PC-3 (cell line): Measurements from ENCODE around the gene SPEF1. TPM values are rescaled to one million over a fixed set of nuclear protein-coding genes. Genes with fewer than 3 reads are reported as not detected.
"Not testable (repeated sequence)": the region's sequence is repeated elsewhere in the genome, so short reads cannot be mapped to it uniquely, and the experiment has no call there.

ENCODE experiments used
- ATAC-seq: fragments of 200-7000 bp; cut with Tn5 transposase; 2 replicates; pipeline ENCODE4 v1.9.1; 2020; ENCODE audit warnings: mild to moderate bottlenecking, moderate library complexity
- Bru-seq: library from RNA; stranded (reverse); fragments of 400-500 nt; gene quantifications from one replicate; lab custom pipeline; 2021; lab: Mats Ljungman, UMichigan
- BruChase-seq, 2 experiments: library from RNA; stranded (reverse); fragments of 400-500 nt; gene quantifications; one replicate each; lab custom pipeline; 2021; lab: Mats Ljungman, UMichigan
- BruUV-seq: library from RNA; stranded (reverse); fragments of 400-500 nt; replicated peaks from 2 replicates; lab custom pipeline; 2021; lab: Mats Ljungman, UMichigan
- CTCF ChIA-PET: fragments of 300-600 bp; sonication (Branson Sonifier 250); formaldehyde crosslinking; loops from one replicate; lab custom pipeline; 2022; ENCODE audit warnings: antibody characterized with exemption; lab: Charles Lee
- POLR2A ChIA-PET: fragments of 300-600 bp; sonication (Branson Sonifier 250); formaldehyde crosslinking; loops from one replicate; lab custom pipeline; 2022; ENCODE audit warnings: antibody characterized with exemption; ENCODE audit not compliant: unreplicated experiment; lab: Charles Lee
- DNase-seq: peaks from one replicate; pipeline ENCODE4 v3.0.0-alpha.2; 2015
- H2AFZ ChIP-seq: fragments of 300-600 bp; sonication (generic); 2 replicates; pipeline ENCODE4 v1.6.0; 2016; ENCODE audit warnings: antibody characterized with exemption, low read length
- H3F3A ChIP-seq: fragments of 300-600 bp; sonication (generic); one replicate; pipeline ENCODE4 v1.6.0; 2017; ENCODE audit warnings: antibody characterized with exemption, low read length, control low read depth, mild to moderate bottlenecking; ENCODE audit not compliant: unreplicated experiment
- H3K27ac ChIP-seq: fragments of 300-600 bp; sonication (generic); 2 replicates; pipeline ENCODE4 v1.5.1; 2016; ENCODE audit warnings: mild to moderate bottlenecking, low read length
- H3K27me3 ChIP-seq: fragments of 300-600 bp; sonication (generic); 2 replicates; pipeline ENCODE4 v1.6.1; 2016; ENCODE audit warnings: low read length, mixed read lengths
- H3K36me3 ChIP-seq: fragments of 300-600 bp; sonication (generic); 2 replicates; pipeline ENCODE4 v1.6.1; 2016; ENCODE audit warnings: low read depth, mixed run types, low read length, mixed read lengths
- H3K4me1 ChIP-seq: fragments of 300-600 bp; sonication (generic); 2 replicates; pipeline ENCODE4 v1.5.1; 2016; ENCODE audit warnings: low read length; ENCODE audit not compliant: insufficient read depth
- H3K4me2 ChIP-seq: fragments of 300-600 bp; sonication (generic); 2 replicates; pipeline ENCODE4 v1.6.0; 2016; ENCODE audit warnings: low read length
- H3K4me3 ChIP-seq: fragments of 300-600 bp; sonication (generic); 2 replicates; pipeline ENCODE4 v1.5.1; 2016; ENCODE audit warnings: mild to moderate bottlenecking, low read length, mixed read lengths
- H3K79me2 ChIP-seq: fragments of 300-600 bp; sonication (generic); 2 replicates; pipeline ENCODE4 v1.6.1; 2017; ENCODE audit warnings: low read length, mixed read lengths
- H3K9ac ChIP-seq: fragments of 300-600 bp; sonication (generic); 2 replicates; pipeline ENCODE4 v1.6.0; 2016; ENCODE audit warnings: mild to moderate bottlenecking, low read length
- H3K9me2 ChIP-seq: fragments of 300-600 bp; sonication (generic); replicated peaks from 2 replicates; pipeline ENCODE4 v1.6.1; 2016; ENCODE audit warnings: mixed run types, low read length, mixed read lengths
- H3K9me3 ChIP-seq: fragments of 300-600 bp; sonication (generic); 2 replicates; pipeline ENCODE4 v1.6.1; 2016; ENCODE audit warnings: low read length, mixed read lengths
- H4K20me1 ChIP-seq: fragments of 300-600 bp; sonication (generic); 2 replicates; pipeline ENCODE4 v1.6.1; 2016; ENCODE audit warnings: low read length, mixed read lengths
- CTCF ChIP-seq: fragments of 300-600 bp; sonication (generic); conservative IDR thresholded peaks from 2 replicates; pipeline ENCODE4 v1.5.1; 2017; ENCODE audit warnings: antibody characterized with exemption, low read depth, mild to moderate bottlenecking, low read length
- EZH2 ChIP-seq: fragments of 300-600 bp; sonication (generic); IDR thresholded peaks from one replicate; pipeline ENCODE4 v1.6.1; 2017; ENCODE audit warnings: antibody characterized with exemption, mild to moderate bottlenecking, low read length; ENCODE audit not compliant: unreplicated experiment
- EZH2phosphoT487 ChIP-seq: fragments of 300-600 bp; sonication (generic); IDR thresholded peaks from 2 replicates; pipeline ENCODE4 v1.6.1; 2018; ENCODE audit warnings: mild to moderate bottlenecking, antibody characterized with exemption, low read length, borderline replicate concordance
- intact Hi-C: fragments of 100-400 bp; cut with micrococcal nuclease; formaldehyde crosslinking; loops from 2 replicates; pipeline ENCODE4 v1.9.0; 2023
- long read RNA-seq: library from polyadenylated mRNA; unstranded; transcript quantifications from one replicate; pipeline ENCODE4 v2.0.0, GENCODE V29; 2021; ENCODE audit not compliant: unreplicated experiment
- total RNA-seq: library from RNA; depleted of rRNA; stranded (reverse); fragments of >200 nt; gene quantifications from 2 replicates; pipeline ENCODE4 v1.2.3, GENCODE V29; 2014; rRNA removed

The SPEF1 gene
- 2.0 and 2.6 TPM in 2 replicates for total RNA-seq
- Bru-seq, nascent RNA: percentile 36 among the genes with signal in this experiment
- BruChase-seq, experiment 1, labeled RNA remaining after a 6-hour chase: percentile 56 among the genes with signal in this experiment
- percentile 49 among the genes with signal in this experiment for BruChase-seq, experiment 2, labeled RNA remaining after a 2-hour chase
- long read RNA-seq, partial matches to known transcripts: 0 of 1 reads
- long read RNA-seq, other reads (novel, unspliced or antisense): 0 of 1 reads

GRCh38 chr20:3781153-3781910 is at the start of gene SPEF1:
SPEF1 (minus strand) TSS chr20:3781448; CDS start chr20:3781287, 161 bp downstream.
- ChIA-PET CTCF (interaction anchor here (0.6 to 1.6 kb wide), 10 partner anchors 11 to 110 kb away, joined by 3 to 18 read pairs (median 4); partner anchors contain the start of gene ADISSP), POLR2A (interaction anchor here (0.6 to 1.5 kb wide), 4 partner anchors 13 to 161 kb away, joined by 3 to 10 read pairs (median 6); no protein-coding TSS in a partner anchor)
- Histone ChIP-seq H3K36me3 (0 out of 2 replicates have a peak, but pooled peaks cover 3% of the 10 kb centered on the region), H4K20me1 (peaks cover 28% of the 10 kb centered on the region), H3K4me2 (peak within 1 kb of the TSS; percentile 90), H3F3A (peaks cover 12% of the 10 kb centered on the region), H3K27me3 (no peaks in the 10 kb centered on the region), H3K27ac (no peak within 1 kb of the TSS), H3K4me1 (peaks cover 32% of the 10 kb centered on the region), H3K9me2 (no peaks in the 10 kb centered on the region), H3K9ac (no peak within 1 kb of the TSS), H3K79me2 (peaks cover 31% of the 10 kb centered on the region), H3K9me3 (no peaks in the 10 kb centered on the region), H3K4me3 (peak within 1 kb of the TSS; percentile 73), H2AFZ (peak within 1 kb of the TSS; percentile 69)
- no peak for TF ChIP-seq EZH2phosphoT487
- no peak for TF ChIP-seq EZH2
- TF ChIP-seq CTCF: peak; percentile 91
- ATAC-seq: peak; percentile 78
- DNase-seq: peak; percentile 98
- BruUV-seq: no TSS peak
- intact Hi-C loops: loop anchor here (1.0 kb wide), 2 partner anchors 28 to 65 kb away; no protein-coding TSS in a partner anchor

DNA sequence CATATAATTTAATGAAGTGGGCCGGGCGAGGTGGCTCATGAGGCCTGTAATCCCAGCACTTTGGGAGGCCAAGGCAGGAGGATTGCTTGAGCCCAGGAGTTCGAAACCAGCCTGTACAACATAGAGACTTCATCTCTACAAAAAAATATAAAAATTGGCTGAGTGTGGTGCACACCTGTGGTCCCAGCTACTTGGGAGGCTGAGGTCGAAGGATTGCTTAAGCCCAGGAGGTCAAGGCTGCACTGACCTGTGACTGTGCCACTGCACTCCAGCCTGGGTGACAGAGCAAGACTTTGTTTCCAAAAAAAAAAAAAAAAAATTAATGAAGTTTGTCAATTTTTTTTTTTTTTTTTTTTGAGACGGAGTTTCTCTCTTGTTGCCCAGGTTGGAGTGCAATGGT is 48.6 kb upstream of the SPEF1 start:
- H3K4me1 ChIP-seq, CTCF ChIA-PET, H2AFZ ChIP-seq, H3F3A ChIP-seq, H3K9me3 ChIP-seq, H3K27ac ChIP-seq, H3K36me3 ChIP-seq, H3K79me2 ChIP-seq, H3K9ac ChIP-seq, ATAC-seq, H3K4me3 ChIP-seq, intact Hi-C loops, H3K4me2 ChIP-seq, H3K27me3 ChIP-seq, BruUV-seq, H3K9me2 ChIP-seq, H4K20me1 ChIP-seq, DNase-seq: not testable (repeated sequence)
- POLR2A ChIA-PET: interaction anchor here (0.6 kb wide), 1 partner anchor 611 kb away, joined by 4 read pairs; no protein-coding TSS in a partner anchor

DNA sequence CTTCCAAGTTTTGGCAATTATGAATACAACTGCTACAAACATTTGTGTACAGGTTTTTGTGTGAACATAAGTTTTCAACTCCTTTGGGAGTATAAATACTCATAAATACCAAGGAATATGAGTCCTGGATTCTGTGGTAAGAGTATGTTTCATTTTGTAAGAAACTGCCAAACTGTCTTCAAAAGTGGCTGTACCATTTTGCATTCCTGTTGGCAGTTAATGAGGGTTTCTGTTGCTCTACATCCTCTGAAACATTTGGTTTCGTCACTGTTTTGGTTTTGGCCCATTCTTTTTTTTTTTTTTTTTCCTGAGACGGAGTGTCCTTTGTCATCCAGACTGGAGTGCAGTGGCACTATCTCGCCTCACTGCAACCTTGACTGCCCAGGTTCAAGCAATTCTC is 47.5 kb upstream of the SPEF1 start:
- intact Hi-C loops: no loop called here
- Histone ChIP-seq H3F3A (no peaks in the 10 kb centered on the region), H3K27ac (no peak overlapping the region), H3K9me2 (no peaks in the 10 kb centered on the region), H4K20me1 (no peaks in the 10 kb centered on the region), H3K4me2 (no peak overlapping the region), H3K4me3 (no peak overlapping the region), H3K27me3 (no peaks in the 10 kb centered on the region), H3K9ac (no peak overlapping the region), H3K36me3 (peaks cover 14% of the 10 kb centered on the region), H3K9me3 (no peaks in the 10 kb centered on the region), H3K79me2 (no peaks in the 10 kb centered on the region), H2AFZ (no peak overlapping the region), H3K4me1 (no peaks in the 10 kb centered on the region)
- ATAC-seq (no peak), DNase-seq (no peak)
- POLR2A ChIA-PET: no interaction called here
- no TSS peak for BruUV-seq
- TF ChIP-seq EZH2 (no peak), CTCF (no peak), EZH2phosphoT487 (no peak)
- CTCF ChIA-PET: no interaction called here
